GM08714 (cell line): ENCODE measurements around the gene MYLK2.

Experiments
- H3K4me3 ChIP-seq: fragments of 200-500 bp; sonication (Bioruptor generic); 2 replicates; pipeline ENCODE4 v1.5.1; 2014; ENCODE audit warnings: mild to moderate bottlenecking, low read length, inconsistent platforms
- ZNF274 ChIP-seq: IDR thresholded peaks from 2 replicates; pipeline ENCODE4 v1.6.1; 2012; ENCODE audit warnings: mild to moderate bottlenecking, low read depth, low read length

MYLK2 gene

DNA sequence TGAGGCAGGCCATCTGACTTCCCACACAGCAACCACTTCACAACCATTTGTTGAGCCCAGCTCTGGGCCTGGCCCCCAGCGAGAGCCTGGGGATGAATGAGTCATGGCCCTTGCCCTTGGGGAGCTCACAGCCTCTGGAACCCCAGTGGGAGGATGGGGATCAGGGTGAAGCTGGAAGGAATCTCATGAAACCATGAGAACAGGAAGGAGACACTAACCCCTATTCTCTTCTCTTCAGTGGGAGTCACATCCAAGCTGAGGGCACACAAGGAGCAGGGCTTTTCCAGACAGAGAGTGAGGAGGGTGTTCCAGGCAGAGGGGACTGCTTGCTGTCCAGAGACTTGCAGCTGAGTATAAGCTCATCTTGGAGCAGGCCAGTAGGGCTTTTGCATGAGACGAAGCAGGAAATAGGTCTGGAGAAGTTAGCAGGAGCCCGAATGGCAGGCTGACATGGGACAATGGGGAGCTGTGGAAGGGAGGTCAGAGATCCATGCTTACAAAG is 18.8 kb downstream of the MYLK2 start:
- H3K4me3 ChIP-seq = no peak overlapping the region
- TF ChIP-seq ZNF274 = no peak

DNA sequence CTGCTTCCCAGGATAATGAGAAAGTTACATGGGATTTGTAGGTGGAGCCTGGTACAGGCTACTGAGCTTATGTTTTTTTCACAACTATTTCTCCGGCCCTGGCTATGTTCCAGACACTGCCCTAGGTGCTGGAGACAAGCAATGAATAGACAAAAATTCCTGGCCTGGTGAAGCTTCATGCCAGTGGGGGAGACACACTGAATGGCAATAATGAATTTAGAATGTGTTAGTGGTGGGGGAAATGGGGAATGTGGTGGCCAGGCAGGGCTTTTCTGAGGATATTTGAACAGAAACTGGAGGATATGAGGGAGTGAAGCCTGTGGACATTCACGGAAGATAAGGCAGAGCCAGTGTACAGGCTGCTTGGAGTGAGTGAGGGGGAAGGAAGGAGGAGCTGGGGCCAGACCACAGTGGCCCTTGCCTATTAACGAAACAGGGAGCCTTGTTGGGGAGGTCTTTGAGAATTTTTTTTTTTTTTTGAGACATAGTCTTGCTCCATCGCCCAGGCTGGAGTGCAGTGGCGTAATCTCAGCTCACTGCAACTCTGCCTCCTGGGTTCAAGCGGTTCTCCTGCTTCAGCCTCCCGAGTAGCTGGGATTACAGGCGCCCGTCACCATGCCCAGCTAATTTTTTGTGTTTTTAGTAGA is 19.6 kb downstream of the MYLK2 start:
- no peak for TF ChIP-seq ZNF274
- no peak overlapping the region for H3K4me3 ChIP-seq

DNA sequence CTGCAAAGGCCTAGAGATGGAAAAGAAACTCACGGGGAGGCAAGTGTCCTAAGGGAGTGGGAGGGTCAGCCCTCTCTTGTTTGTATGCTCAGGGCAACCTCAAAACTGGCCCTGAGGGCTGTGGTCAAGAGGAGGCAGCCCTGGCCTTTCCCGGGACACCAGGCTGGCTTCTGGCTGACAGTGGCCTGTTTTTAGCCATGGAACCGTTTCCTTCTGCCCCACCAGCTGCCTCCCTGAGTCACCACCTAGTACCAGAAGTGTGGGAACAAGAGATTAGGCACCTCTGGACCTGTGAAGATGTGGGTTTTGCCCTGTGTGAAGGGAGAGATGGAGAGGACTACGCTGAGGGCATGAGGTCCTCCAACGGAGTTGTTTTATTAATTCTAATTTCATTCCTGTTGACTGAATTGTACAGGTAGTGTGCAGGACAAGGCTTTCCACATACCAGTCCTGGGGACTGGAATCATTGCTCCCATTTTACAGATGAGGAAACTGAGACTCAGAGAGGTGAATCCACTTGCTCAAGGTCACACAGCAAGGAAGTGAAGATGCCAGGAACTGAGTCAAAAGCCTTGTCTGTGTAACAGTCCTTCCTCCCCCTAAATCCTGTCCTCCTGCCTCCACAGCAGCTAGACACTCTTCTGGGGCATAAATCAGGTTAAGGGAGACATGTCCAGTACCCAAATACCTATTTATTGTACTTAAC is 20.8 kb downstream of the MYLK2 start:
- no peak for TF ChIP-seq ZNF274
- H3K4me3 ChIP-seq = no peak overlapping the region

DNA sequence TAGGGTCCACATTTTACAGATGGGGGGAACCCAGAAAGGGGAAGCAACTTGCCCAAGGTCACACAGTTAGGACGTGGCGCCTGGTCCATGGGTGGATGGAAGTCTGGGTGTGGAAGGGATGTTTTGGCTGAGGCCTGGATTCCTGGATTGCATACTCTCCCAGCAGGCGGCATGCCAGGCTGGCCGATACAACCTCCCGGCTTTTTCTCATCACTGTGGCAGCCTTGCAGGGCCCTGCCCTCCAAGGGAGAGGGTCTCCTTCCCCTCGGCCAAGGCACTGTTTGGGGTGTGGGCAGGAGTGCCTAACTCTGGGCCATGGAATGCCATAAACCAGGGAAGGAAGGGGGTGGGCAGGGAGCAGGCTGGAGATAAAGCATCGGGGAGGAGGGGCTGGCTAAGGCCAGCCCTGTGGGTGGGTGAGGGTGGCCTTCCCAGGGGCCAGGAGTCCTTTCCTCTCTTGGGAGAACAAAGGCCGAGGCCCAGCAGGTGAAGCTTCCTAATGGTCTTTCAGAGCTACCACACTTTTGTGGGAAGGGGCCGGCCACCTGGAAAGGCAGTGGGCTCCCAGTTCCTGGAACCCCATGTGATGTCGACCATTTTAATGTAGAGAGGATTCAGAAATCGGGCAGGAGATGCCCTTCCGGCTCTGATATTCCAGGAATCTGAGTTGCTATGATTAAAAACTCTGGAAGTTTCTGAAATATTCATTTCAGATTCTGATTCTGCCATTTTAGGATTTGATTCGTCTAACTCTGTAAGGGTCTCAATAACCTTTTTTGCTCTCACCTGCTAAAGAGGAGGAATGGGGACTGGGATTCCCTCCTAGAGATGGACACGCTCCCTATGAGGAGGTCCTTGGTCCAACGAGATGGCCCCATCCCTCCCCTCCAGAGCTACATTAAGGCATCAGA is 22.0 kb downstream of the MYLK2 start:
- no peak for TF ChIP-seq ZNF274
- H3K4me3 ChIP-seq = no peak overlapping the region

DNA sequence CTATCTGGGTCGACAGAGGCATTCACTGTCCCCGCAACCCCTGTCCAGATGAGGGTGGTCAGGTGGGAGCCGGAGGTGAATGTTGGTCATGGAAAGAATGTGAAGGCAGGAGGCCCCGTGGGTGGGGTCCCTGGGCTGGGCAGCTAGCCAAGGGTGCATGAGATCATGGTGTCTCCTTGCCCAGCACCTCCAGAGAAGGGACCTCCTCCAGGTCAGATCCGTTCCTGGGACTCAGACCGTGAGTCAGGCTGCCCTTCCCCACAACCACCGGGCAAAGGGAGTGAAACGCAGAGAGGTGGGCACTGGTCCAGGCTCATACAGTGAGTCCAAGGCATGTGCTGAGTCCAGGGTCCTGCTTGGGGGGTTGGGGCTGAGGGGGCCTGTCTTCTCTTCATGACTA is 22.8 kb downstream of the MYLK2 start:
- H3K4me3 ChIP-seq = no peak overlapping the region
- no peak for TF ChIP-seq ZNF274

DNA sequence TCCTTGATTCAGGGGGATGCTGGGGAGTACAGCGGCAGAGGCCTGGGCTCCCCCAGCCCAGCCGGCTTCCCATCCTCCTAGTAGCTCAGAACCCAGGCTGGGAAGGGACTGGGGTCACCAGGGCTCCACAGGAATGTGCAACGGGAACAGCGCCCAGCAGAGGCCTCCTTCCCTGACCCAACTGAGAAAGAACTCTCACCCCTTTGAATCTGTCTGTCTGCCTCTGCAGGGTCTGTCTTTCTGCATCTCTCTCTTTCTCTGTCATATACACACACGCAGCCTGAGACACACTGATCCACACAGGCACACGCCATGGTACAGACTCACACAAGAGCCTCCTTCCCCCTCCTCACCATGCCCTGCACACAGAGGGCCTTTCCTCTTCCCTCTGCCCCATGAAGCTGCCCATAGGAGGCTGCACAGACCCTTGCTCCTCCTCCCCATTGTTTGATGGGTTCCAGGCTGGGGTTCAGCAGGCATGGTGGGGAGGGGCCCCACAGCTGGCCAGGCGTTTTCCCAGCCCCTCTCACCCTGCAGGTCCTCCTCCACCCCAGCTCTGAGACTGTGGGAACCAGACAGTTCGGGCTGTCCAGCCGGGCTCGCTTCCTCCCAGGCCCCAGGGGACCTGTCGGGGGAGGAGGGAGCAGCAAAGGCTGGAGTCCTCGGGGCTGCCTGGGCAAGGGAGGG is 23.5 kb downstream of the MYLK2 start:
- no peak for TF ChIP-seq ZNF274
- H3K4me3 ChIP-seq = no peak overlapping the region

DNA sequence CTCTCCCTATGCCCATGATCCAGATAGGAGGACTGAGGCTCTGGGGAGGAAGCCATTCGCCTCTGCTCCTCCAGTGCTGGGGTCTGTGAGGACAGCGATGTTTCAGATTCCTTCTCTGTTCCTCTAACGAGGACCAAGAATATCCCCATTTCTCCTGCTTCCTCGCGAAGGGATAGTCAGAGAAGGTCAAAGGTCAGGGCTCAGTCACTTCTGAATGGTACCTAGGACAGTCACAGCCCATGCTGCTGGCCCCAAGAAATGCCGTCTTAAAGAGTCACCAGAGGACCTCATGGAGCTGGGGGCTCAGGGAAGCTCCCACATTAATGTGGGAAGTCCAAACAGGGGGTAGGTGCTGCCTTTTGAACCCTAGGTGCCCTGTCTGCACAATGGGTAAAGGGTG is 24.1 kb downstream of the MYLK2 start:
- TF ChIP-seq ZNF274 = no peak
- H3K4me3 ChIP-seq = no peak overlapping the region

DNA sequence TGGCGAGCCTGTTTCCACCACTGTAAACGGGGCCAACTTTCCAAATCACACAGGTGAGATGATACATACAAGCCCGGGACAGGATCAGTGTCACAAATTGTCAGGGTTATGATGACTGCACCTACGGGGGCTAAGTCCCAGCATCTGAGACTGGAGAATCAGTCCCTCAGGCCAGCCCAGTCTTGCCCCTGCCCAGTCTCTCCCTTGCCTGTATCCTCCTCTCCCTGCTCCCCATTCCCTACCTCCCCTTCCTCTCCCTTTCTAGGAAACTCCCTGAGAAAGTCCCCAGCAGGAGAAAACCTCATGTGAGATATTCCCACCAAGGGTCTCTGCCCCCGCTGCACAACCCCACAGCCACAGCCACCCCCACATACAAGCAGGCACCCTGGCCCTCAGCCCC is 24.7 kb downstream of the MYLK2 start:
- no peak overlapping the region for H3K4me3 ChIP-seq
- TF ChIP-seq ZNF274 = no peak

DNA sequence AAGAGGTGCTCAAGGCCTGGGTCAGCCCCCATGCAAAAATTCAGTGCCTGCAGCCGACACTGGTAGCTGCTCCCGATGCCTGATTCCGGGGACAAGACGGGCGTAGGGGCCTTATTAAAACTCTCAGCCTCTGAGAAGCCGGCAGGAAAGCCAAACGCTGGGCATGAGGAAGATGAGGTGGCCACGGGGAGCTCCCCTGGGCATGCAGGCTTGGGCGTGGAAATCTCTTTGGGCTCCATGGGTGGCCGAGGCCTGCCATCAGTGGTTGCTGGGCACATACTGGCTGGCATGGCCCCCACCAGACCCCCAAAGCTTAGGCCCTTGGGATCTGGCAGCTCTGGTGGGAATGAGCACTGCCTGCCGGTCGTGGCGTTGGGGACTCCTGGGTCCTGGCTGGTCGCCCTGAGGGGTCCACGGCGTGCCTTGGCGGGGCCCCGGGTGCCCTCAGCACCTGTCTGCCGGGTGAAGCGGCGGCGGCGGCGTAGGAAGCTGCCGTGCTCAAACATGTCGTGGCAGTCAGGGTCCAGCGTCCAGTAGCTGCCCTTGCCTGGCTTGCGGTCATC is 25.7 kb downstream of the MYLK2 start:
- H3K4me3 ChIP-seq = no peak overlapping the region
- TF ChIP-seq ZNF274 = no peak

DNA sequence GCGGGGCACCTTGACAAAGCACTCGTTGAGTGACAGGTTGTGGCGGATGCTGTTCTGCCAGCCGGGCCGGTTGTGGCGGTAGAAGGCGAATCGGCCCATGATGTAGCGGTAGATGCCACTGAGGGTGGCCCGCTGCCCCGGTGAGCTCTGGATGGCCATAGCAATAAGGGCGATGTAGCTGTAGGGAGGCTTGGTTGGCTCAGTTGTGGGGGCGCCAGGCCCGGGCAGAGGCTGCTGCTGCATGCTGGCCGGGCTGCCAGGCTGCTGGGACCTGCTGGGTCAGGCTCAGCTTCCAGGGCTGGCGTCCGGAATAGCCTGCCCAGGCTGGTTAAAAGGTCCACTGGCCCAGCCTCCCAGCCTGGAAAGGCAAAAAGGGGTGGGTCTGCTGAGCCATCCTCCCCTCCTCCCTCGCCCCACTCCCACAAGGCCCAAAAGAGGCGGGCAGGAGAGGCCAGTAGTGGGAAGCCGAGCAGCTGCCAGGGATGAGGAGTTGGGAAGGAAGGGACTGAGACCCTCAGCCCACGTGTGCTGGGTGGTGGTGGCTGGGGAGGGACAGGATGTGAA is 26.2 kb downstream of the MYLK2 start, which contains the start of gene FOXS1:
Gene FOXS1 (minus strand): TSS at position 305 of the 564 bp plus-strand sequence. CDS start 62 bp downstream, at position 243.
- no peak for TF ChIP-seq ZNF274

DNA sequence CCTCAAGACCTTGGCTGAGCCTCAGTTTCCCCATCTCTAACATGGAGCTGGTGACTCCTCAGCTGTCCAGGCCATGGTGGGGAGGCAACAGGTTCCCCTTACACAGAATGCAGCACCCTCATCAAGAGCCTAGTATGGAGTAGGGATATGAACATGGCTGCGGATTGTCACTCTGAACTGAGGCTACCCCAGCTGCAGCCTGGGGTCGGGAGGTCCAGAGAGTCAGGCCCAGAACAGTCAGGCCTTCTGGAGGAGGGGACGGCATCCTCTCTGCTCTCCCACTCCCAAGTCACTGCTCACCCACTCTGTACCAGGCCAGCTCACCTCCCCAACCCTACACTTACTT is 27.6 kb downstream of the MYLK2 start:
- no peak overlapping the region for H3K4me3 ChIP-seq
- no peak for TF ChIP-seq ZNF274

More for the DNA sequence above, 26.2 kb downstream of the MYLK2 start, which contains the start of gene FOXS1:
- no peak within 1 kb of the TSS for H3K4me3 ChIP-seq

DNA sequence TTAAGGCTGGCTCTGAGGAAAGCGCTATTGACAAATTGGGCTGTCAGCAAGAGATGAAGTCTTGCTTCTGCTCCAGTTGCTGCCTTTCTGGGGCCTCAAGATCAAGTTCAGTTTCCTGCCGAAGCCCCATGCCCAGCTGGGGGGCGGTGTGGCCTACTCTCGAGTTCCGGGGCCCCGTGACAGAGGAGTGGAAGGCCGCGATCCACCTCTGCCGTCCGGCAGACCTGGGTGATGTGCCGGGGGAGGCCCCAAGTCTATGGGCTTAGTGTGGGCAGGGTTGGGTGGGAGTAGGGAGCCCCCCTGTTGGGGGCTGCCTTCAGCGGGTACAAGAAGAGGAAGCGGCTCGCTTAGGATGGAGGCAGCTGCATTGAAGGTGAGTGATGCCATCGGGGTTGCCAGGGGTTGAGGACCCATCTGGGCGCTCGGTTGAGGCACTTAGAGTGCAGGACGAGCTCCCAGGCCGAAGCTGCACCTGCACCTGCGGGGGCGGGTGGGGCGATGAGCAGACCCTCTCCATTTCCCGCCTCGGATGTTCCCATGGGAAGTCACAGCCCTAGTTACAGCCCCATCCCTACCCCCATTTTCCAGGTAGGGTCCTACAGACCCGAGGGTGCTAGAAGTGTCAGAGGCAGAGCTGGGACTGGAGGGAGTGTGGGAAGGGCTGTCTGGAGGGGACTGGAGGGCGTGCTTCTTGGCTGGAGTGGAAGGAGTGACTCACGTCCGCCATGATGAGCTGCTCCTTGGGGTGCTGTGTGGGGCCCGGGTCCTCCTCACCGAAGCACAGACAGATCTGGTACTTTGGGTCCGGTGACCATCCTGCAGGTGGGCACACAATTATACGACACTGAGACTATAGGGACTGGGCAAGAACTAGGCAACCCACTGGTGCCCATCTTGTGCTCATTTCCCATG is 29.2 kb downstream of the MYLK2 start:
- H3K4me3 ChIP-seq = no peak overlapping the region
- no peak for TF ChIP-seq ZNF274
